Measurements from ENCODE around the gene HIRIP3. TPM values are rescaled to one million over a fixed set of nuclear protein-coding genes. Genes with fewer than 3 reads are reported as not detected.

The HIRIP3 gene
- total RNA-seq, 1 experiment from 2014 or later = 25.3 TPM

GRCh38 chr16:29951625-29952365 lies 43.6 kb downstream of the HIRIP3 start:
- CTCF ChIA-PET = no interaction called here
- Histone ChIP-seq H3K27ac (ENCODE audit: low read length) (peak overlapping the region; percentile 21; the same call in 1 of the 2 replicates), H3K4me3 (ENCODE audit: low read depth in 2 of 2, low read length in 2 of 2) (no peak overlapping the region), H3K27me3 (ENCODE audit: control insufficient read depth, insufficient read depth, low read length) (no peaks in the 10 kb centered on the region), H3K4me1 (ENCODE audit: control insufficient read depth, insufficient read depth, low read length) (no peaks in the 10 kb centered on the region), H3K36me3 (ENCODE audit: control insufficient read depth, insufficient read depth, low read length) (no peaks in the 10 kb centered on the region), H3K9me3 (ENCODE audit: control insufficient read depth, insufficient read depth, low read depth, low read length) (peaks cover 4% of the 10 kb centered on the region; the same call in 1 of the 2 replicates)
- DNase-seq (ENCODE audit: low read depth, low spot score) (no peak), ATAC-seq (peak; percentile 68)
- in situ Hi-C loops (cut with HindIII; ENCODE audit: low pct_unique_long_range_greater_than_20kb, low sequenced_read_pairs) = no loop called here
- no TSS peak for BruUV-seq (replicated peaks)
- POLR2A ChIA-PET = no interaction called here
- intact Hi-C loops (cut with micrococcal nuclease; ENCODE audit: unreplicated experiment) = no loop called here
- TF ChIP-seq POLR2AphosphoS5 (IDR thresholded peaks at IDR 0.05; ENCODE audit: low read depth, low read length) = no peak
- TF ChIP-seq SIN3A (IDR thresholded peaks at IDR 0.05; ENCODE audit: borderline replicate concordance, insufficient read depth, low read depth, low read length) = no peak
- no peak for TF ChIP-seq REST (IDR thresholded peaks at IDR 0.05; ENCODE audit: insufficient read depth in 1 of 2, low read depth in 2 of 2, low read length in 1 of 2)
- TF ChIP-seq TCF7L2 (IDR thresholded peaks at IDR 0.05; ENCODE audit: low read depth, low read length) = no peak
- TF ChIP-seq CTCF (IDR thresholded peaks at IDR 0.05) = no peak

GRCh38 chr16:29950806-29951461 lies 44.5 kb downstream of the HIRIP3 start:
- Histone ChIP-seq H3K4me3 (ENCODE audit: low read depth in 2 of 2, low read length in 2 of 2) (no peak overlapping the region), H3K27me3 (ENCODE audit: control insufficient read depth, insufficient read depth, low read length) (no peaks in the 10 kb centered on the region), H3K4me1 (ENCODE audit: control insufficient read depth, insufficient read depth, low read length) (no peaks in the 10 kb centered on the region), H3K9me3 (ENCODE audit: control insufficient read depth, insufficient read depth, low read depth, low read length) (peaks cover 4% of the 10 kb centered on the region; the same call in 1 of the 2 replicates), H3K27ac (ENCODE audit: low read length) (0 out of 2 replicates have a peak overlapping the region, but pooled peaks have one; percentile 21), H3K36me3 (ENCODE audit: control insufficient read depth, insufficient read depth, low read length) (no peaks in the 10 kb centered on the region)
- in situ Hi-C loops (cut with HindIII; ENCODE audit: low pct_unique_long_range_greater_than_20kb, low sequenced_read_pairs) (no loop called here), intact Hi-C loops (cut with micrococcal nuclease; ENCODE audit: unreplicated experiment) (no loop called here)
- no peak for TF ChIP-seq POLR2AphosphoS5 (IDR thresholded peaks at IDR 0.05; ENCODE audit: low read depth, low read length)
- CTCF ChIA-PET = no interaction called here
- POLR2A ChIA-PET = no interaction called here
- ATAC-seq (no peak), DNase-seq (ENCODE audit: low read depth, low spot score) (no peak)
- no TSS peak for BruUV-seq (replicated peaks)

- in situ Hi-C loops (cut with HindIII; ENCODE audit: low pct_unique_long_range_greater_than_20kb, low sequenced_read_pairs) (no loop called here), intact Hi-C loops (cut with micrococcal nuclease; ENCODE audit: unreplicated experiment) (no loop called here)
- Histone ChIP-seq H3K4me1 (ENCODE audit: control insufficient read depth, insufficient read depth, low read length) (peaks cover 13% of the 10 kb centered on the region), H3K36me3 (ENCODE audit: control insufficient read depth, insufficient read depth, low read length) (no peaks in the 10 kb centered on the region), H3K4me3 (ENCODE audit: low read depth in 2 of 2, low read length in 2 of 2) (no peak overlapping the region), H3K27ac (ENCODE audit: low read length) (no peak overlapping the region), H3K27me3 (ENCODE audit: control insufficient read depth, insufficient read depth, low read length) (no peaks in the 10 kb centered on the region), H3K9me3 (ENCODE audit: control insufficient read depth, insufficient read depth, low read depth, low read length) (peaks cover 4% of the 10 kb centered on the region; the same call in 1 of the 2 replicates)
- ChIA-PET POLR2A (no interaction called here), CTCF (no interaction called here)
- ATAC-seq (no peak), DNase-seq (ENCODE audit: low read depth, low spot score) (no peak)
- no peak for TF ChIP-seq REST (IDR thresholded peaks at IDR 0.05; ENCODE audit: insufficient read depth in 1 of 2, low read depth in 2 of 2, low read length in 1 of 2)
- no peak for TF ChIP-seq SIN3A (IDR thresholded peaks at IDR 0.05; ENCODE audit: borderline replicate concordance, insufficient read depth, low read depth, low read length)
- no peak for TF ChIP-seq POLR2AphosphoS5 (IDR thresholded peaks at IDR 0.05; ENCODE audit: low read depth, low read length)
- no peak for TF ChIP-seq CTCF (IDR thresholded peaks at IDR 0.05)
- TF ChIP-seq TCF7L2 (IDR thresholded peaks at IDR 0.05; ENCODE audit: low read depth, low read length) = no peak
- BruUV-seq (replicated peaks) = no TSS peak
Observed at GRCh38 chr16:29947897-29948296, 47.5 kb downstream of the HIRIP3 start.

Data from Panc1 (cell line).